HL-60 (cell line): ENCODE results near the gene ASCC3.
"Not testable (repeated sequence)": the region's sequence is repeated elsewhere in the genome, so short reads cannot be mapped to it uniquely, and the experiment has no call there.

Experiments
- DNase-seq, 2 experiments: peaks; one replicate each; pipeline ENCODE4 v3.0.0-alpha.2; 2010 to 2020; ENCODE audit warnings: low read depth in 1 of 2, low spot score in 1 of 2
- H3K27ac ChIP-seq: fragments of 250-450 bp; sonication (Bioruptor Pico); replicated peaks from 2 replicates; pipeline ENCODE4 v1.5.1; 2020; ENCODE audit warnings: mild to moderate bottlenecking, moderate library complexity
- H3K27me3 ChIP-seq: fragments of 250-450 bp; sonication (Bioruptor Pico); 2 replicates; pipeline ENCODE4 v1.5.1; 2021; ENCODE audit warnings: mild to moderate bottlenecking, moderate library complexity; ENCODE audit not compliant: insufficient read depth, poor library complexity, severe bottlenecking
- H3K4me3 ChIP-seq: replicated peaks from 2 replicates; pipeline ENCODE4 v1.5.1; 2011; ENCODE audit warnings: mild to moderate bottlenecking, control low read depth, low read length; ENCODE audit not compliant: insufficient read depth
- CTCF ChIP-seq: IDR thresholded peaks from one replicate; pipeline ENCODE4 v1.5.1; 2011; ENCODE audit warnings: low read length, control low read depth, inconsistent platforms; ENCODE audit not compliant: insufficient read depth
- GABPA ChIP-seq: IDR thresholded peaks from 2 replicates; pipeline ENCODE4 v1.6.1; 2012; ENCODE audit warnings: low read depth
- POLR2AphosphoS5 ChIP-seq: IDR thresholded peaks from 2 replicates; pipeline ENCODE4 v1.6.1; 2012; ENCODE audit warnings: low read depth
- REST ChIP-seq: IDR thresholded peaks from 2 replicates; pipeline ENCODE4 v1.6.1; 2012; ENCODE audit warnings: low read depth; ENCODE audit not compliant: insufficient replicate concordance
- SPI1 ChIP-seq: IDR thresholded peaks from 2 replicates; pipeline ENCODE4 v1.6.1; 2012; ENCODE audit warnings: low read depth, mild to moderate bottlenecking, borderline replicate concordance

ASCC3 gene

GRCh38 chr6:100768816-100769351 is 112.2 kb downstream of the ASCC3 start:
- Histone ChIP-seq H3K27ac (no peak overlapping the region), H3K4me3 (no peak overlapping the region), H3K27me3 (no peaks in the 10 kb centered on the region)
- TF ChIP-seq POLR2AphosphoS5 (no peak), GABPA (no peak), SPI1 (no peak), REST (no peak), CTCF (no peak)
- DNase-seq, result no peak

GRCh38 chr6:100763617-100764241 is 117.4 kb downstream of the ASCC3 start:
- Histone ChIP-seq H3K27ac (no peak overlapping the region), H3K27me3 (no peaks in the 10 kb centered on the region), H3K4me3 (no peak overlapping the region)
- no peak for DNase-seq
- TF ChIP-seq REST, result no peak
- no peak for TF ChIP-seq CTCF
- TF ChIP-seq SPI1, result no peak
- no peak for TF ChIP-seq POLR2AphosphoS5
- no peak for TF ChIP-seq GABPA

- no peak overlapping the region for H3K27ac ChIP-seq
- no peak overlapping the region for H3K4me3 ChIP-seq
- no peak for DNase-seq
- H3K27me3 ChIP-seq, result no peaks in the 10 kb centered on the region
- TF ChIP-seq CTCF, result no peak
- no peak for TF ChIP-seq REST
- no peak for TF ChIP-seq SPI1
- no peak for TF ChIP-seq POLR2AphosphoS5
- TF ChIP-seq GABPA, result no peak
These were observed 119.3 kb downstream of the ASCC3 start for GRCh38 chr6:100761841-100762240.

- H3K27ac ChIP-seq, H3K4me3 ChIP-seq, DNase-seq, H3K27me3 ChIP-seq: not testable (repeated sequence)
These were observed 122.7 kb downstream of the ASCC3 start for GRCh38 chr6:100758386-100758785.
